HepG2 (cell line): ENCODE results near the gene CLDN7. TPM values are rescaled to one million over a fixed set of nuclear protein-coding genes. Genes with fewer than 3 reads are reported as not detected.

Source experiments
- ELF3 ChIP-seq: IDR thresholded peaks from 2 replicates; pipeline ENCODE4 v1.6.1; 2016; ENCODE audit warnings: missing genetic modification reagents, missing compliant biosample characterization
- HINFP ChIP-seq: sonication (generic); formaldehyde crosslinking; IDR thresholded peaks from 2 replicates; pipeline ENCODE4 v1.4.0; 2020; ENCODE audit warnings: low read depth, mild to moderate bottlenecking, missing genetic modification reagents
- KLF12 ChIP-seq: sonication (generic); formaldehyde crosslinking; IDR thresholded peaks from 2 replicates; pipeline ENCODE4 v1.4.0; 2020; ENCODE audit warnings: missing genetic modification reagents, borderline replicate concordance
- MLXIP ChIP-seq: sonication (generic); formaldehyde crosslinking; IDR thresholded peaks from 2 replicates; pipeline ENCODE4 v1.9.0; 2021; ENCODE audit warnings: missing genetic modification reagents, borderline replicate concordance
- NFRKB ChIP-seq: fragments of 450-650 bp; IDR thresholded peaks from 2 replicates; pipeline ENCODE4 v1.6.1; 2017
- RFXAP ChIP-seq: sonication (generic); formaldehyde crosslinking; IDR thresholded peaks from 2 replicates; pipeline ENCODE4 v1.4.0; 2020; ENCODE audit warnings: missing genetic modification reagents, borderline replicate concordance
- SIX4 ChIP-seq: sonication (generic); formaldehyde crosslinking; IDR thresholded peaks from 2 replicates; pipeline ENCODE4 v1.4.0; 2020; ENCODE audit warnings: missing genetic modification reagents
- TFAP4 ChIP-seq: sonication (generic); IDR thresholded peaks from 2 replicates; pipeline ENCODE4 v1.6.1; 2016; ENCODE audit warnings: low read depth, borderline replicate concordance
- ZC3H13 ChIP-seq: sonication (generic); formaldehyde crosslinking; IDR thresholded peaks from 2 replicates; pipeline ENCODE4 v1.8.1; 2023; ENCODE audit warnings: mild to moderate bottlenecking, missing genetic modification reagents, moderate library complexity
- ZMYM4 ChIP-seq: sonication (generic); formaldehyde crosslinking; IDR thresholded peaks from 2 replicates; pipeline ENCODE4 v1.8.1; 2023; ENCODE audit warnings: mild to moderate bottlenecking, missing genetic modification reagents
- ZNF180 ChIP-seq: sonication (generic); formaldehyde crosslinking; IDR thresholded peaks from 2 replicates; pipeline ENCODE4 v1.4.0; 2020; ENCODE audit warnings: low read depth, missing genetic modification reagents, borderline replicate concordance
- ZNF501 ChIP-seq: sonication (generic); formaldehyde crosslinking; IDR thresholded peaks from 2 replicates; pipeline ENCODE4 v1.5.1; 2020; ENCODE audit warnings: mild to moderate bottlenecking, moderate library complexity, missing genetic modification reagents
- ZNF709 ChIP-seq: sonication (generic); formaldehyde crosslinking; IDR thresholded peaks from 2 replicates; pipeline ENCODE4 v1.5.0; 2020; ENCODE audit warnings: mild to moderate bottlenecking, missing genetic modification reagents
- ZNF883 ChIP-seq: sonication (generic); formaldehyde crosslinking; IDR thresholded peaks from 2 replicates; pipeline ENCODE4 v1.5.1; 2020; ENCODE audit warnings: mild to moderate bottlenecking, missing genetic modification reagents; ENCODE audit errors: not compliant biosample characterization
- ZNF891 ChIP-seq: sonication (generic); formaldehyde crosslinking; IDR thresholded peaks from 2 replicates; pipeline ENCODE4 v1.5.0; 2020; ENCODE audit warnings: mild to moderate bottlenecking, missing genetic modification reagents
- polyA plus RNA-seq, 8 experiments: library from polyadenylated mRNA; depleted of rRNA in 3 of 8; stranded (reverse) in 7 of 8; unstranded in 1 of 8; fragments of >200 nt; fragmentation: Illumina TruSeq in 4 of 8; extraction: Trizol in 4 of 8; gene quantifications; 2 replicates each; pipeline versions ENCODE4 v1.2.1 to v1.2.3, GENCODE V29; 2011 to 2016; ENCODE audit warnings: low read depth in 4 of 8, missing spikeins in 1 of 8, mixed read lengths in 1 of 8; ENCODE audit not compliant: insufficient read depth in 1 of 8
- total RNA-seq, 5 experiments: library from RNA; depleted of rRNA; stranded (reverse); fragments of >200 nt; fragmentation: Illumina TruSeq; extraction: Trizol; gene quantifications; 2 replicates each; pipeline ENCODE4 v1.2.3, GENCODE V29; 2016; ENCODE audit warnings: low read depth in 1 of 5
- TF ChIP-seq, protein P1 (sequence below): IDR thresholded peaks from 2 replicates; pipeline ENCODE4 v1.6.1; 2012; ENCODE audit warnings: inconsistent platforms
- TF ChIP-seq, protein P2 (sequence below): sonication (generic); formaldehyde crosslinking; IDR thresholded peaks from 2 replicates; pipeline ENCODE4 v1.5.0; 2020; ENCODE audit warnings: missing genetic modification reagents, mild to moderate bottlenecking, borderline replicate concordance
- TF ChIP-seq, protein P3 (sequence below): IDR thresholded peaks from 2 replicates; pipeline ENCODE4 v1.6.1; 2016; ENCODE audit warnings: mild to moderate bottlenecking

CLDN7 gene
- total and polyA plus RNA-seq, 2 of the 13 experiments (the other 11 are each of a cell fraction or from before 2014, with no cell fraction given), result not detected

- TF ChIP-seq ZMYM4 (CRISPR knock-in tag), result no peak
- no peak for TF ChIP-seq KLF12 (CRISPR knock-in tag)
- no peak for TF ChIP-seq SIX4 (CRISPR knock-in tag)
- TF ChIP-seq ELF3 (CRISPR knock-in tag), result no peak
- TF ChIP-seq NFRKB, result no peak
- TF ChIP-seq ZNF891 (CRISPR knock-in tag), result peak; percentile 11; the same call in 1 of the 2 replicates
- TF ChIP-seq ZNF883, result no peak
- peak; percentile 68; the same call in 1 of the 2 replicates for TF ChIP-seq ZC3H13
- peak; percentile 16; the same call in 1 of the 2 replicates for TF ChIP-seq HINFP (CRISPR knock-in tag)
- 0 out of 2 replicates have a peak, but pooled peaks have one; percentile 25 for TF ChIP-seq RFXAP (CRISPR knock-in tag)
- TF ChIP-seq, protein P1, sequence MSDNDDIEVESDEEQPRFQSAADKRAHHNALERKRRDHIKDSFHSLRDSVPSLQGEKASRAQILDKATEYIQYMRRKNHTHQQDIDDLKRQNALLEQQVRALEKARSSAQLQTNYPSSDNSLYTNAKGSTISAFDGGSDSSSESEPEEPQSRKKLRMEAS, result peak; percentile 92
- TF ChIP-seq, protein P2, sequence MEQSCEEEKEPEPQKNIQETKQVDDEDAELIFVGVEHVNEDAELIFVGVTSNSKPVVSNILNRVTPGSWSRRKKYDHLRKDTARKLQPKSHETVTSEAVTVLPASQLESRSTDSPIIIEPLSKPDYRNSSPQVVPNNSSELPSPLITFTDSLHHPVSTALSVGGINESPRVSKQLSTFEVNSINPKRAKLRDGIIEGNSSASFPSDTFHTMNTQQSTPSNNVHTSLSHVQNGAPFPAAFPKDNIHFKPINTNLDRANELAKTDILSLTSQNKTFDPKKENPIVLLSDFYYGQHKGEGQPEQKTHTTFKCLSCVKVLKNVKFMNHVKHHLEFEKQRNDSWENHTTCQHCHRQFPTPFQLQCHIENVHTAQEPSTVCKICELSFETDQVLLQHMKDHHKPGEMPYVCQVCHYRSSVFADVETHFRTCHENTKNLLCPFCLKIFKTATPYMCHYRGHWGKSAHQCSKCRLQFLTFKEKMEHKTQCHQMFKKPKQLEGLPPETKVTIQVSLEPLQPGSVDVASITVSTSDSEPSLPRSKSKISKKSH (CRISPR knock-in tag), result 0 out of 2 replicates have a peak, but pooled peaks have one; percentile 16
- TF ChIP-seq MLXIP (CRISPR knock-in tag), result no peak
- TF ChIP-seq ZNF180 (CRISPR knock-in tag), result no peak
- TF ChIP-seq ZNF501, result no peak
- TF ChIP-seq TFAP4, result no peak
- TF ChIP-seq, protein P3, sequence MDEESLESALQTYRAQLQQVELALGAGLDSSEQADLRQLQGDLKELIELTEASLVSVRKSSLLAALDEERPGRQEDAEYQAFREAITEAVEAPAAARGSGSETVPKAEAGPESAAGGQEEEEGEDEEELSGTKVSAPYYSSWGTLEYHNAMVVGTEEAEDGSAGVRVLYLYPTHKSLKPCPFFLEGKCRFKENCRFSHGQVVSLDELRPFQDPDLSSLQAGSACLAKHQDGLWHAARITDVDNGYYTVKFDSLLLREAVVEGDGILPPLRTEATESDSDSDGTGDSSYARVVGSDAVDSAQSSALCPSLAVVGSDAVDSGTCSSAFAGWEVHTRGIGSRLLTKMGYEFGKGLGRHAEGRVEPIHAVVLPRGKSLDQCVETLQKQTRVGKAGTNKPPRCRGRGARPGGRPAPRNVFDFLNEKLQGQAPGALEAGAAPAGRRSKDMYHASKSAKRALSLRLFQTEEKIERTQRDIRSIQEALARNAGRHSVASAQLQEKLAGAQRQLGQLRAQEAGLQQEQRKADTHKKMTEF, result peak; percentile 36; the same call in 1 of the 2 replicates
- TF ChIP-seq ZNF709, result no peak
These were observed 45.7 kb upstream of the CLDN7 start (continued) for GRCh38 chr17:7307686-7308624.
